HG02610 (cell line): ENCODE measurements around the gene CHST6.
"Not testable (repeated sequence)": the region's sequence is repeated elsewhere in the genome, so short reads cannot be mapped to it uniquely, and the experiment has no call there.

Source experiments
- ATAC-seq: cut with Tn5 transposase; IDR thresholded peaks from one replicate; pipeline ENCODE4 v1.9.1; 2021; ENCODE audit warnings: mild to moderate bottlenecking, moderate library complexity; ENCODE audit not compliant: unreplicated experiment

Gene CHST6

DNA sequence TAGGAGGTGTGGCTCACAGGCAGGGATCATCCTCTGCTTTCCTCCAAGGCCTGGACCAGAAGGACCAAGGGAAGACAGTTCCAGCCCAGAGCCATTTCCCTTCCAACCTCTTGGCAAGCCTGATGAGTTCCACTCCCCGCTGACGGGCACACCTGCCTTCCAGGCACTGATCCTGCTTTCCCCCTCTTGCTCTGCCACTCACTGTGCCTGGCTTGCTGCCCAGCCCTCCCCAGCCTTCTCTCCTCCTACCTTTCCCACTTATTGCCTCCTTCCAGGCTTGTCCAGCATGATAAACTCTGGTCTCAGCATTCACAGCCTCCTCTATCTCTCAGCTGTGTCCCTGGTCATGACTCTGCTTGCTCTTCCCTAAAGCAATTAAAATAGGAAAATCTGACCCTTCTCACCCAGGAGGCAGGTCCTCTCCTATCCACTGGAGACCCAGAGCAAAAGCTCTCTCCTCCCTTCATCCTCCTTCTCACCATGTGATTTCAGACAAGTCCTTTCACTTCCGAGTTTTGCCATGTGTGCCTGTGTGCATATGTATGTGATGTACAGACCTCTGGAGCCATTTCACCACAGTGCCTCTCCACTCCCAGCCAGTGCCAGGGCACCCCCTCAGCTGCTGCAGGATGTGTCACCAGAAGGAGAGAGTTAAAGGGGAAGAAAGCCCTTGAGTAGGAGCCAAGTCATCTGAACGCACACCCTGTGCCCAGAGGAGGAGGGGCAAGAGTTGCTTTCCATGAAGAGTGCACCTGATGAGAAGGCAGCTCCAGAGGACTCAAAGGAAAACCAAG lies 17.4 kb downstream of the CHST6 start:
- ATAC-seq, result peak; percentile 46

DNA sequence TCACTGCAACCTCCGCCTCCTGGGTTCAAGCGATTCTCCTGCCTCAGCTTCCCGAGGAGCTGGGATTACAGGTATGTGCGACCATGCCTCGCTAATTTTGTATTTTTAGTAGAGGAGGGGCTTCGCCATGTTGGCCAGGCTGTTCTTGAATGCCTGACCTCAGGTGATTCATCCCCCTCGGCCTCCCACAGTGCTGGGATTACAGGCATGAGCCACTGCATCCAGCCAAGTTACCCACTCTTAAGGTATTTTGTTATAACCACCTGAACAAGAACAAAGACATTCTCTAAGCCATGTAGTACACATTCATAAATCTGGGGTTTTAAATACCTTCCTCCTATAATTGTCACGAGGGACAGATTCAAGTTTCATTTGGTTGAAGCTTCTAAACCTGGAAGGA lies 18.4 kb downstream of the CHST6 start:
- no peak for ATAC-seq

DNA sequence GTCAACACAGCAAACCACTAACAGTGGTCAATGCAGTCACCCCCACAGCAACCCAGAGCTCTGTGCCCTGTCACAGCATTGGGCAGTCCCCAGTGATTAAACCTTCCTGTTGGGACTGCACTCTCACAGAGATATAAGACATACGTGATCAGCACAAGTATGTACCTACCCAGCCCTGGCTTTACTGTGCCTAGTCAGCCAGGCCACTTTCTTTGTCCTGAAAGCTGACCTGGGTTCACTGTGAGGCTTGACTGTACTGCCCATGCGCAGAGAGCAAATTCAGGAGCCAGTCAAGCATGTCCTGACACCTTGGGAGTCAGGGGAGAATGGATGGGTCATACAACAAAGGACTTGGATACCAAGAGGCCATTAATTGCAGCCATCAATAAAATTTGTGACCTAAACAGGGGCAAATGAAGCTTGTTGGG lies 19.8 kb downstream of the CHST6 start:
- no peak for ATAC-seq

DNA sequence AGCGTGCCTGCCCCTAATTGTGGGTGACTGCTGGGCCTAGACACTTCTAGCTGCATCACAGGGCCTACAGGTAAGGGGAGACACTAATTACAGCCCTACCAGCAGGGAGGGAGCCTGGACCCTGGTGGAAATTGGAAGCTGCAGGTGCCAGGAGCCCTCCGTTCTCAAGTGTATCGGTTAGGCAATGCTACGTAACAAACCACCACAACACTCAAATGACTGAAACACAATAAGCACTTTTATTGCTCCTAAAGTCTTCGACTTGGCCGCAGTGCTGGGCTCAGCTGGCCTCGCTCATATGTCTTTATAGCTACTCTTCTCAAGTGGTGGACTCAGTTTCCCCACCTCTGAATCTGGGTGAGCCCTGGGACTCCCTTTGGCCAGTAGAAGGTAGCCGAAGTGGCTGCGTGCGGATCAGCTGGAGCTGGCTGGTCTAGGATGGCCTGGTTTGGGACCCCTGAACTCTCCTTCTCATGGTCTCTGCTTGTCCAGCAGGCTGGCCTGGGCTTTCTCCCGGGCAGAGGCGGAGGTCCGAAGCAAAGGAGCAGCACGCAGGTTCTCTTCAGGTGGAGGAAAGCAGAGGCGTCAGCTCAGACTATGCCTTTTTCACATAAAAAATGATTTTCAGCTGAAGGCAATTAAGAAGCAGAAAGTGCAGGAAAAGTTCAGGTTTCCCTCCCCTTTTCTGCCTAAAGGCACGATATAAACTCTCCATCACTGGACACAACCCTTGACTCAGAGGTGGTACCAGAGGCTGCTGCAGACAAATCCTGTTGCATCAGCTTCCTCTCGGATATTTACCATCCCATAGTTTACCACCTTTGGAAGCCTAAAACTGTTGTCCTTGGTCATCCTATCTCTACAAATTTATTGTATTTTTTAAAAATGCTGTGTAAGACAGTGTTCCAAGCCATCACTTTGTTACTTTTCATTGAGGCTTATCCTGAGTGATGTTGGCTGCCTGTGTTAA lies 22.0 kb downstream of the CHST6 start:
- no peak for ATAC-seq

DNA sequence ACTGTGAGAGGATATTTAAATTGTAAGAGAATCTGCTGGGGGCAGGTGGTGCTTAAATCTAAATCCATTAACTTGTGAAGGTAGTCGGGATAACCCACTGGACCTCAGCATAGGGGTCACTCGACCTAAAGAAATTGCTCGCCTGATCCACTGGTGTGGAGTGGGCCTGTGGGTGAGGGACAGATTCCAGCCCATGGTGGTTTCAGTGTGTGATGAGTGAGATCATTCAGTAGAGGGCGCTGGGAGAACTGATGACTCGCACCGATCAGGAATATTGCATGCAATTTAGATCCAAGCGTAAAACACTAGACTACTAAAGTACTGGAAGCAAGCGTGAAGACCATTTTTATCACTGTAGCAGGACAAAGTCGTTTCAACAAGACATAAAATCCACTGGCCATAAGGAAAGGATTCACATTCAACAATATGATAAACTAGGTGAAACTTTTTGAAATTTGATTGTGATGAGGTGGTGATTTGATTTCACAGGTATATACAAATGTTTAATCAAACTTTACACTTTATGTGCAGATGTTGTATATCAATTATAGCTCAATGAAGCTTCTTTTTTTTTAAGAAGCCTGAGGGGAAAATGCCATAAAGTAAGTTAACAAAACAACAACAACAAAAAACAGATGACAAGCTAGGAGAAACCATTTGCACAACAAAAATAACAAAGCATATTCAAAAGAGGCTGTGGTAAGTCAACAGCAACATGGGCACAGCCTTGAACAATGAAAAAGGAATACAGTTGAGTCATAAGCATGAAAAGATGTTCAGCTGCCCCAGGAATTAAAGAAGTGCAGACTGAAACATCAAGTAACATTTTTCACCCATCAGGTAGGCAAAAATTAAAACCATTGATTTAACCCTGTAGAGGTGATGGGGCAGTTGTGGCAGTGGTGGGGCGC lies 23.3 kb downstream of the CHST6 start:
- ATAC-seq, result peak; percentile 77

DNA sequence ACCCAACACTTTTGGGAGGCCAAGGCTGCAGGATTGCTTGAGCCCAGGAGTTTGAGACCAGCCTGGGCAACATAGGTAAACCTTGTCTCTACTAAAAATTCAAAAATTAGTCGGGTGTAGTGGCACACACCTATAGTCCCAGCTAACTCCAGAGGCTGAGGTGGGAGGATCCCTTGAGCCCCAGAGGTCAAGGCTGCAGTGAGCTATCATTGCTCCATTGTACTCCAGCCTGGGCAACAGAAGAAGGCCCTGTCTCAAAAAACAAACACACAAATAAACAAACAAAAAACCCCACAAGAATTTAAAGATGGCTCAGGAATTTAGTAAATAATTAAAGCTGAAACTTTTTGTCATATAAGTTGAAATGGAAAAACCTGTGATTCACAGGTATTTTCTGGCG lies 28.5 kb downstream of the CHST6 start:
- ATAC-seq, result no peak

DNA sequence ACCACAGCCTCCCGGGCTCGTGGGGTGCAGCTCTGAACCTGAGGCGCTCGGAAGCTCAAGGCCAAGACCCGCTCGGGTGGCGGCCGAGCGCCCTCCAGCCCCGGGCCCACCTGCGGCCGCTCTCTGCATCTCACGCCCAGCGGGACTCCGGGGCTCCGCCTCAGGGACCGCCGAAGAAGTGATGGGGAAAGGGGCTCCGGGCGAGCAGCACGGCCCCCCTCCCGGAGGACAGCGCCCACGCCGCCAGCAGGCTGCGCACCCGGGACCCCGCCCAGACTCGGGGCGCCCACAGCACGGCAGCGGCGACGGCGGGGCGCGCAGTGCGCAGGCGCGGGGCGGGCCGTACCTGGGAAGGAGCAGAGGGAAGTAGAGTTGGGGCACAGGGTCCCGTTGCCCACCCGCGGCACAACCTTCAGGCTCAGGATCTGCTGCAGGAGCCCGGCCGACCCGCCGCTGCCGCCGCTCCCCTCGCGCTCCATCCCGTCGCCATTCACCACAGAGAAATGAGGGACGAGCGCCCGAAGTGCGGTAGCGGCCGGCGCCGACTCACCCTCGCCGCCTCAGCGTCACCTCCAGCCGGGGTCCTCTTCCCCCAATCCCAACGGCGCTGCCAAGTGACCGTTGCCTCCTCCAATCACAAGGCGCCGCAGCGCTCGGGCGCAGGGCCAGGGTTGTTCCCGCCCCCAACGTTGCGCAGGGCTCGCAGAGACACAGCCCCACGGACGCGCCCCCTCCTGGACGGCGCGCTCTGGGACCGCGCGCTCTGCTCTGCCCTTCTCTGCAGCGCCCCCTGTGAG lies 30.9 kb downstream of the CHST6 start, which contains the start of gene TMEM170A:
Gene TMEM170A (minus strand): TSS at position 568 of the 797 bp plus-strand sequence. CDS start 89 bp downstream, at position 479.
- peak; percentile 93 for ATAC-seq

DNA sequence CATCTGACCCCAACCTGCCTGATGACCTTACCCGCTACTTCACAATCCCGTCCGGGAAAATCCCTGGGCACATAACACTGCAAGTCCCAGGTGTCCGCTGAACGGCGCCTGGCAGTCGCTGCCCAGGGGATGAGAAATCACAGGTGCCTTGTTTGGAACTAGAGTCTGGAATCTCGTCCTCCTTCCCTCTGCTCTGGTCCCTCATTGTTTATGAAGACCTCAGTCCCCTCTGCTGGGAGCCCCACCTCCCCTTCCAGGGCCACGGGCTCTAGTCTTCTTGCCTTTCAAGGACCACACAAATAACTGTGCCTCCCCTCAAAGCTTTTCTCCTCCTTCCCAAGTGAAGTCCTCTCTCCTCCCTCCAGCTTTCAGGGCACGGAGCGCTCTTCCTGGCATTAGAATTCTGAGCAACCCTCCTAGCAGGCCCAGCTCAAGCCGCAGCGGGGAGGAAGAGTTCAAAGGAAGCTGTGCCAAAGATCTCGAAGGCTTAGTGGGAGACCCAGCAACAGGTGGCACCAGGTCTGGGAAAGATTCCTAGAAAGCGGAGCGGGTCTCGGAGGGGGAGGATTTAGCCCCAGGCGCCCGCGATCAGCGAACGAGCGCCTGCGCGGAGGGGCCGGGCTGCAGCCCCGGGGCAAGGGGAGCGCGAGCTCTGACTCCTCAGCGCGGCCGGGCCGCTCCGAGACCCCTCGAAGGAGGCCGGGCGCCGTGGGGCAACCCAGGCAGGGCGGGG lies 31.7 kb downstream of the CHST6 start:
- peak; percentile 13 for ATAC-seq

DNA sequence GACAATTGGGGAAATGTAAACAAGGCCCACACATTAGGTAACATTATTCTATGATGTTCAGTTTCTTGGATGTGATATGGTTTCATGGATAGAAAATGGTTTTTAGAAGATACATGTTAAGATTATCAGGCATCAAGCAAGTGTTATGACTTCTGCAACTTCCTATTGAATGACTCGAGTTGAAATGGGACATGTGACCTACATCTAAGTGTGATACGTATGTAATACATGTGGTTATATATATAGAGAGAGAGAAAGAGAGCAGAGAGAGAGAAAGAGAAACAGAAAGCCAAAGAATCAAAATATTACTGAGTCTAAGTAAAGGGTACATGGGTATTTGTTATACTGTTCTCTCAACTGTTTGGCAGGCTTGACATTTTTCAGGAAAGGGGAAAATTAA lies 32.4 kb downstream of the CHST6 start:
- peak; percentile 30 for ATAC-seq

DNA sequence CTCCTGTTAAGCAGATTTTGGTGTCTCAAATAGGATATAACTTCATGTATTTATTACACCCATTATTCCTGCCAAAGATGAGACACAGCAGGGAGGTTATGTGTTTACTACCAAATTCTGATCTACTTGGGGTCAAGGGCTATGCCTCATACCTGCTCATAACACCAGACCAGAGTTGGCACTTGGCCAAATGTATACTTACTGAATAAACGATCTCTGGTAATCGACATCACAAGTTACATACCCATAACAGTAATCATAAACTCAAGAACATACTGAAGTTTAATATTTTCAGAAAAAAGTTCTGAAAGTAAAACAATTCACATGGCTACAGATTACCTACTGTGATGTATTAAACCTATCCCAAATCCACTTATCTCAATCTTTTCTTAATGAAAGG lies 33.7 kb downstream of the CHST6 start:
- no peak for ATAC-seq

DNA sequence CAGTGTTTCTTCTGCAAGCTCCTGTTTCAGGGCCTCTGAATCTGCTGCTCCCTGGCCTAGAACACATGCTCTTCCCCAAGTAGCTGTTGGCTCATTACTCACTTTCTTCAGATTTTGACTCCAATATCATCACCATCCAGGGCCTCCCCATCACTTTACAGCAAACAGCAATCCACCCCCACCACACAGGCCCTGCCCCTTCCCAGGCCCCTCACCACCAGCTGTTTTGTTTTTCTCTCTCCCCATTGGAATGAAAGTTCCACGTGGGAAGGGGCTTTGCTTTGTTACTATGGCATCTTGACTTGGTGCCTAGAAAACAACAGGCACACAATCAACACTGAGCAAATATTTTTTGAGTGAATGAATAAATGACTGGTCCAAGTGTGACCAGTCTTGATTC lies 34.8 kb downstream of the CHST6 start:
- ATAC-seq, result no peak

DNA sequence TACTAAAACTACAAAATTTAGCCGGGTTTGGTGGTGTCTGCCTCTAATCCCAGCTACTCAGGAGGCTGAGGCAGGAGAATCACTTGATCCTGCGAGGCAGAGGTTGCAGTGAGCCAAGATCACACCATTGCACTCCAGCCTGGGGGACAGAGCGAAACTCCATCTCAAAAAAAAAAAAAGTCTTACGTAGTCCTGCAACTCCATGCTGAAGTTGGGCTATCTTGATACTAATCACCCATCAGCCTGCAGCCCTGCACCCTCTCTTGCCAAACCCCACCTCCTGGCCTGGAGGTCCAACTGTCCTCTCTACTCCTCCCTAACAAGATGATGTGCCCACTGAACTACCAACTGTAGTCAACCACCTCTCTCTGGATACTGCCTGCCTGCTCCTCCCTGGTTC lies 35.5 kb downstream of the CHST6 start:
- no peak for ATAC-seq

DNA sequence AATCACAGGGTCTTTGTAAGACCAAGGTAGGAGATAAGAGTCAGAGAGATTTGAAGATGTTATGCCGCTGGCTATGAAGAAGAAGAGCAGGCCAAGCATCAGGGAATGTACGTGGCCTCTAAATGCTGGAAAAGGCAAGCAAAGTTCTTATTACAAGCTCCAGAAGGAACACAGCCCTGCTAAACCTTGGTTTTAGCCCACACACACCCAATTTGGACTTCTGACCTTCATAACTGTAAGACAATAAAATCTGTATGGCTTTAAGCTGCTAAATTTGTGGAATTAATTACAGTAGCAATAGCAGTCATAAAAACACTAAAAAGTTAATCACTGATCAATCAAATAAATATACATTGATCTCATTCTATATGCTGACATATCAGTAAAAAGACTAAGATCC lies 36.8 kb downstream of the CHST6 start:
- ATAC-seq, result no peak

DNA sequence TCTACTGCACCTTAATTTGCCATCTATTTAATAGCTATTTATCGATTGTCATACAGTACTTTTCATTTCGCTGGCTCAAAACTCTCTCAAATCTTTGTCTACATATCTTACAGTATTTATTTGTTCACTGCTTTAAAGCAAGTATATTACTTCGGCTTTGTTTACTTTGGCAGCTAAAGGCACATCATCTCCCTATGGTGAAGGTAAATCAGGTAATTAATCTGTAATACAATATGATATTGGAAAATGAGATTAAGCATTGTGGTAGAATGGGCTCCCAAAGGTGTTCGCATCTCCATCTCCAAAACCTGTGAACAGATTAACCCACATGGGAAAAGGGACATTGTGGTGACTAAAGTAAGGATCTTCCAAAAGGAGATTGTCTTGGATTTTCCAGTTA lies 37.2 kb downstream of the CHST6 start:
- no peak for ATAC-seq

DNA sequence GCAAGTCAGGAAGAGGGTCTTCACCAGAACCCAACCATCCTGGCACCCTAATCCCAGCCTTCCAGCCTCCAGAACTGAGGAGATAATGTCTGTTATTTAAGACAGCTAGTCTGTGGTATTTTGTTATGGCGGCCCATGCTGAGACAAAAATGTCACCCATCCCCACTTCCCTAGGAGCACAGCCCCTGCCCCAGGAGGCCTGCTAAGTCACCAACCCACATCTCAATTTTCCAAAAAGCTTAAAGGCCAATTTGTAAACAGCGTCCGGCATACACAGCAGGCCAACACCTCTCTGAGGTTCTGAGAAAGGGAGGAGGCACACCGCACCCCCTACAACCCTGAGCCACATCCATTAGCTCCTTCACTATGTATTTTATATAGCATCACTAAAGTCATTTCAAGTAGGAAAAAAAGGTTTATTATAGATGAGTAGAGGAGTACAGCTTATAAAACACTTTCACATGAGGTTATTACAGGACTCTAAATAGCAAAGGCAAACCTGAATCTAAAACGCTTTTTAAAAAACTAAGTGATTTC lies 37.7 kb downstream of the CHST6 start:
- ATAC-seq, result no peak

DNA sequence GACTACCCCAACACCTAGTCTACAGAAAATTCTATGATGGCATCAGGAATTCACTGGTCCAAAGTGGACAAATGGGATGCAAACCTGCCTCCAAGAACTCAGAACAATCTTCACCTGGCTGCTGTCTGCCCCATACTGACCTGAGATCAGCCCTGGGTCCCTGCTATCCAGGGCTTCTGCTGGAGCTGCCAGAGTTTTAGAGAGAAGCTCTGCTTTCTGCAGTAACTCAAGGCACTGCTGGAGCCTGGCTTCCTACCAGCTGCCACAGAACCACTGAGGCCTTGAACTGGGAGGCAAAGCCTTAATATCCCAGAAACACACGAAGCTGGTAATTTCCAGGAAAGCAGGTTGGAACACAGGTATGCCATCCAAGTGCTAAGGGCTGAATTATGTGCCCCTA lies 38.3 kb downstream of the CHST6 start:
- no peak for ATAC-seq

DNA sequence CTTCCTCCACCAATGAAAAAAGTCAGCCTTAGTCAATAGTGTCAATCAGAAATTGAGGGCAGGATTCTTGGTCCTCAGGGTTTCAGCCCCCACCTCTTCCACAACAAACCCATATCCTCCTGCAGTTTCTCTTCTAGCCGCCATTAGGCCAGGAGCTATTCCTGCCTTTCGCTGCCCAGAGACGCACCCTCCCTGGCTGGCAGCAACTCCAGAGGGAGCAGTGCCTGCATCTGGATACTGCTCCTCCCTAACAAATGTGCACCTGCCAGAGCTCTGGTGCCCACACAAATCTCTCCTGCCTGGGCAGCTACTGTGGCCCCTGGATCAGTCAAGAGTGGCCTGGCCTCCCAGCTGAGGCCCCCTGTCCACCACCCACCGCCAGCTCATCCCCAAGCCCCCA lies 38.8 kb downstream of the CHST6 start:
- ATAC-seq, result not testable (repeated sequence)

DNA sequence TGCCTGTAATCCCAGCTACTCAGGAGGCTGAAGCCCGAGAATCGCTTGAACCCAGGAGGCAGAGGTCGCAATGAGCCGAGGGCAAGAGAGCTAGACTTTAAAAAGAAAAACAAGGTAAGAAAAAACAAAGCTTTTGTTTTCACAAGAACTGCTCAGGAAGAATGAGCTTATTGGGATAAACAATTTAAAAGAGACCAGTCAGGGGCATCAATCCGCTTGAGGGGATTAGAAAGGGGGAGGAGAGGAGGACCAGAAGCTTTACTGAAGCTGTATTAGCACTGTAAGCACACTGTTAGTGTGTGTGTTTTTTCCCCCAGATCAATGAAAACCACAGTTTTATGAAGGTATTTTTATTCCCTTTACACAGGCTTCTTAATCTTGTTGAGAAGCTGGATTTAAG lies 39.6 kb downstream of the CHST6 start:
- ATAC-seq, result no peak
